ENCODE measurements around the gene TRAIP.

- no peak for TF ChIP-seq CTCF (IDR thresholded peaks at IDR 0.05)
- TF ChIP-seq POLR2A (IDR thresholded peaks at IDR 0.05) = no peak
- no peak for TF ChIP-seq EP300 (IDR thresholded peaks at IDR 0.05)
These were observed 30.3 kb downstream of the TRAIP start for GRCh38 chr3:49826016-49826415.

Data from tibial nerve (tissue), 4 donors.